ENCODE measurements around the gene ABTB2.

Gene ABTB2

DNA sequence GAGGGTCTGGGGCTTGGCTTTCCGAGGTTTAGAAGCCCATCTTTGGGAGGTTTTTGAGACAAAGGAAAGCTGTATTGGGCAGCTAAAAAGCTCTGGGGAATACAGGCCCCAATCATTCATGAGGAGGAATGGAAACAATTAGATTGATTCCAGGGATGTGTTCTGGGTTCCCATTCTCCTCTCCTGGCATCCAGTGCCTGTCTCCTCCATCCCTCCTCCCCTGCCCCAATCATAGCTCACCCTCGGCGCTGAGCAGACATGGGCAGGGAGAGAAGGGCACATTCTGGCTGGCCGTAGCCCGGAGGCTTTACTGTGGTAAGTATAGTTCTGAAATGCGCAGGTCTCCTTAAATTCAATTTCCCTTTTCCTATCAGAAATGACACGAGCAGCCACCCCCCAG, 42.4 kb downstream of the ABTB2 start:
- no peak for DNase-seq (ENCODE audit: low read depth in 2 of 2)

DNA sequence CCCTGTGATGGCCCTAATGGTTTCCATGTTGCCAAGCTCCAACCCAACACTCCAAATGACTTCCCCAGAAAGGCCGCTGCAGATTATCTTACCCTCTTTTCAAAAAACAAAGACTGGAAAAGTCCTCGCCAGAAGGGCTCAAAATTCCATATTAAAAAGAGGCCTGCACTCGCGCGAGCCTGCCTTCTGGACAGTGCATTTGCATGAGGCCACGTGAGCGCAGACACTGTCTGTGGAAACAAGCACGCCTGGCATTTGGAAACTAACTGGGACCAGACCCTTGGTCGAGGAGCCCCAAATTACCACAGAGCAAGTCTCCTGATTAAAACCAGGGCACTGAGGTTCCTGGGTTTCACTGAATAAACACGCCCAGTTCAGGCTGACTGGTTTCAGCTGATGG, 42.9 kb downstream of the ABTB2 start:
- no peak for DNase-seq (ENCODE audit: low read depth in 2 of 2)

DNA sequence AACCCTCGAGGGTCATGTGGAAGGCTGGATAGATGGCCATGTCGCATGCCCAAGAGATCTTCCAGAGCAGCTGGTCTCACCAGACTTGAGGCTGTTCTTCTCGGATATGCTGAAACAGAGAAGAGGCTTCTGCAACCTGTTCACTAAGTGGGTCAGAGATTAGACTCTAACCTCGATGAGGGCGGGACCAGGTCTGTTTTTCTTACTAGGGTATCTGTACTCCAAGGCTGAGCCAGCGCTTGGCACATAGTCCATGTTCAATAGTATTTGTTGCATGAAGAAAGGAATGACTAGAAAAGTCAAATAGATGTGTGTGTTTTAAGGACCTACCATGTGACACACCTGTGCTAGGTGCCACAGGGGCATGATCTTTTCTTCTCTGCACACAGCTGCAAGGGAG, 43.6 kb downstream of the ABTB2 start:
- no peak for DNase-seq (ENCODE audit: low read depth in 2 of 2)

DNA sequence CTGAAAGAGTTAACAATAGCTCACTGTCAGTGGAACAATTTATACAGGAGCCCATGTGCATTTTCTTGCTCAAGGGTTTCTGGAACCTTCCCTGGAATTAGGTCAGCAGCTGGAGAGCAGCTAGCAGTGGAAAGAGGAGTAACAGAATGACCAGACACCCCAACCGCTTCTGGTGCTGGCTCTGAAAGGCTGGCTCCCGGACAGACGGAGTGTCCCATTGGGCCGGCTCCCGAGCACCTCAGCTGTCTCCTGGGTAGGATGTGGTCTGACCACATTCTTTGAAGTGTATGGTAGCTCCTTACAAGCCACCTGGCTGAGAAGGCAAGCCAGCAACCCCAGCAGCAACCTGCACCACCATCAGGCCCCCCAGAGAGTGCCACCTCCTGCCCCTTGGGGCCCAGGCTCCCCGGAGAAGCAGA, 44.7 kb downstream of the ABTB2 start:
- DNase-seq (ENCODE audit: low read depth in 2 of 2) = no peak

DNA sequence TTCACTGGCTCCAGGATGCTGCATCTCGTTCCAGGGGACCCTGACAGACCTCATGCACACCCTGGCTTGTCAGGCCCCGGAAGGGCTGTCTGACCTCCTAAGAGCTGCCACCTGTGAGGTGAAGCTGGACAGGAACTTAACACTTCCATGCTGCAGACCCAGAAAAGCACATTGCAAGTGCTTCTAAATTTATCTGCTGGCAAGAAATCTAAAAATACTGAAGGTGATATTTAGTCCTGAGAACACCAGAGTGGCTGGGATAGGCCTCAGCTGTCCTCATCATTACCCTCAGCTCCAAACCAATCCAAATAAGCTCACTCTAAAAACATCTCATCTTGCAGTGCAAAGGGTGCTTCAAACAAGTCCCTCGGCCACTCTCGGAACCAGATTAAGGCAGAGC, 46.7 kb downstream of the ABTB2 start:
- no peak for DNase-seq (ENCODE audit: low read depth in 2 of 2)

DNA sequence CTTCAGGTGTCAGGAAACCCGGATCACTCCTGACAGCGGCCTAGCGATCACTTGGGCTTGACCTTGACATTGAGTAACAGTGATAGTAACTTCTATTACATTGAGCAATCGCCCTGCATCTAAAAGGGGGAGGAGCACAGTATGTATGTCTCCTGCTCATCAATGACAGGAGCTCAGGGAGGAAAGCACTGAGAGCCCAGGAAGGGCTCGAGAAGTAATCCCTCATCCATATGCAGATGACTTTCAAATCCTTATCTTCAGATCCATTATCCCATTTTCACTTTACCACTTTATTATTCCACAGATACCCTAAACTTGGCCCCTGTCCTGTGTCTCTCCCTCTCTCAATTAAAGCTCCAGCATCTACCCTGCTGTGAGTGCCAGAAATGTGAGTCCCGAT, 47.8 kb downstream of the ABTB2 start:
- DNase-seq (ENCODE audit: low read depth in 2 of 2) = no peak

DNA sequence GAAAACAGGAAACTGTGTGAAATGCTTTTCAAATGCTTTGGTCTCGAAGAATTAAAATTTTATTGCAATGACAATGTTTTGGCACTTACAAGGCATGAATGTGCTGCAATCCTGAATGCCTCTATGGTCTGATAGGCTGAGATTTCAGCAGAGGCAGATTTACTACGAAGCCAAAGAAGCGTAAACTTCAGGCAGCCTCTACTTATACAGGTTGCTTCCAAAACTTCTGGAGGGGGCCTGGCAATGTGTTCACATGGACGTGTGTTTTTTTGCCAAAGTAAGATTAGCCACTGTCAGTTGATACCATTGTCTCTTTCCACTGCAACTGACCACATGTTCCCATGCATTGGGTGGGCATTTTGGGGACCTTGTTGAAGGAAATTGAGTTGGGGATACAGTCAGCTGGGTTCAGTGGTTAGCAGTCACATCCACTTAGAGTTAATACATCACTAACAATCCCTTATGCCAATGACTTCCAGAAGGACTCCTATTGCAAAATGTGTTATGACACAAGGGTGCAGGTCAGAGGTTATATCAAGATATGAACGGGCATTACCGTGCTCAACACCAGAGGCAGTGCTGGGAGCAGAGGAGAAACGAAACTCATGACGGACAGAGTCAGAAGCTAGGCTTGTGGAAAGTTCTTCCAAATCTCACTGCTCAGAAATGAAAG, 48.8 kb downstream of the ABTB2 start:
- no peak for DNase-seq (ENCODE audit: low read depth in 2 of 2)

DNA sequence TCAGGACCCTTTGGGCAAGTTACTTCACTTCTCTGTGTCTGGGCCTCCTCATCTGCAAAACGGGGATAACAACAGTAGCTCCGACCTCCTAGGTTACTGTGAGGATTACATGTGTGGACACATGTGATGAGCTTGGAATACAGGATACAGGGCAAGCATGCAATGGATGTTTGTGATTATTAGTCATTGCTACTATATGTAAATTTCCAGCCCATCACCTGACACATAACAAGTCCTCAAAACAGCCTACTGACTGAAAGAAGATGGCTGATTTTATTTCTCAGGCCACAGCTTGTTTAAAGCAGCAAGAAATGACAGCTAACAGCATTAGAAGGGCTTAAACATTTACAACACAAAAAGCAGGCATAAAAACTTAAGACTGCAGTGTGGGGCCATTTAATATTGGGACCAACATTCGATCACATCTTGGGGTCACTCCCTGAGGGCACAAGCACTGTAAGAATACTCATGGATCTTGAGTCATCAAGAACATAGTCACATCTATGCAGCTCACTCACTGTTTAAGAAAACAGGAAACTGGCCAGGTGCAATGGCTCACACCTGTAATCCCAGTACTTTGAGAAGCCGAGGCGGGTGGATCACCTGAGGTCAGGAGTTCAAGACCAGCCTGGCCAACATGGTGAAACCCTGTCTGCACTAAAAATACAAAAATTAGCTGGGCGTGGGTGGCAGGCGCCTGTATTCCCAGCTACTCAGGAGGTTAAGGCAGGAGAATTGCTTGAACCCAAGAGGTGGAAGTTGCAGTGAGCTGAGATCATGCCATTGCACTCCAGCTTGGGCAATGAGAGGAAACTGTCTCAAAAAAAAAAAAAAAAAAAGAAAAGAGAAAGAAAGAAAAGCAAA, 49.5 kb downstream of the ABTB2 start:
- DNase-seq (ENCODE audit: low read depth in 2 of 2) = no peak

DNA sequence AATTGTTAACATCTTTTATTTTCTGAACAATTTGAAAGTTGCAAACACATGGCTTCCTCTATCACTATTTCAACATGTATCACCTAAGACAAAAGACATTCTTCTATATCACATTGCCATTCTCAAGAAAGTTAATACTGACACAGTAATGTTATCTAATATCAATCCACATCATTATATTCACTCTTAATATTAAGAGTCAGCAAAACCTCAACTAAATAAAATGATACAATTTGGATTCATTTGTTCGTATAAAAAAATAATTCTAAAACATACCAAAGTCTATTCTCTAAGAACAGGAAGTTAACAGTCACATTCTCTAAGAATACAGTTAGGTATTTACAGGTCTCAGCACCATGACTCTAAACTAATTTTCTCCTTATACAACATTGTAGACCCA, 52.0 kb downstream of the ABTB2 start:
- no peak for DNase-seq (ENCODE audit: low read depth in 2 of 2)

DNA sequence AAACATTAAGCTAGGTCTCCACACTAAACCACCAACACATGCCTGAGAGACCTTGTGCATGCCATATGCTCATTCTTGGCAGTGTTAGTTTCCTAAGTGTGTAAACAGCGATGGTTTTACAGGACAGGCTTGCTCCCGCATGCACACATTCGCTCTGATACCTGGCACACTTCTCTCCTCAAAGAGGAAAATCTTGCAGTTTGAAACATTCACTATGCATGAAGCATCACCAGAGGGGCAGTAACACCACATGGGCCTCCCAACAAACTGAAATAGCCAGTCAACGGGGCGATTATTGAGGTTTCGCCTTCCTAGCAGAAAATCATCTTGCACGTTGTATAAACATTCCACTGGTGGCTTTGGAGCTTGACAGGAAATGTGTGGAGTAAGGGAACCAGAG, 52.6 kb downstream of the ABTB2 start:
- no peak for DNase-seq (ENCODE audit: low read depth in 2 of 2)

DNA sequence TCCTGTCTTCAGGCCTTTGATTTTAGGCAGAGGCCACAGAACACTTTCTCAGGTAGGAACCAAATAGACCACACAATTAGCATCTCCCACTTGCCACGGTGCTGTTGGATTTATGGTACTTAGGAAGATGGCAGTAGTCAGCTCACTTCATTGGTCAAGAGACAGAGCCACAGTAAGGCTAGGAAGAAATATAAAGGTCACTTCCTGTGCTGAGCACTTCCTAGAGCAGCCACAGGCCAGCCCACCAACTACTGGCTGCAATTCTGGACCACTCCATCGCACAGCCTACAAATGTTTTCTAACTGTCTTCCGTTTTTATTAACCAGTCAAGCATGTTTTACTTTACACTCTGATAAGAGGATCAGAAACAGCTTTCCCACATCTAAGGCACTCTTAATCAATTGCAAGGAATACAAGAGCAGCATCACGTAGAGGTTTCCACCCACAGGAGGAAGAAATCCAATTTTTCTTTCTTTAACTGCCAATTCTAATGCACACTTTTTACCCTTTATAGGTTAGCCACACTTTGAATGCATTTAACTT, 54.7 kb downstream of the ABTB2 start:
- DNase-seq (ENCODE audit: low read depth in 2 of 2) = no peak

DNA sequence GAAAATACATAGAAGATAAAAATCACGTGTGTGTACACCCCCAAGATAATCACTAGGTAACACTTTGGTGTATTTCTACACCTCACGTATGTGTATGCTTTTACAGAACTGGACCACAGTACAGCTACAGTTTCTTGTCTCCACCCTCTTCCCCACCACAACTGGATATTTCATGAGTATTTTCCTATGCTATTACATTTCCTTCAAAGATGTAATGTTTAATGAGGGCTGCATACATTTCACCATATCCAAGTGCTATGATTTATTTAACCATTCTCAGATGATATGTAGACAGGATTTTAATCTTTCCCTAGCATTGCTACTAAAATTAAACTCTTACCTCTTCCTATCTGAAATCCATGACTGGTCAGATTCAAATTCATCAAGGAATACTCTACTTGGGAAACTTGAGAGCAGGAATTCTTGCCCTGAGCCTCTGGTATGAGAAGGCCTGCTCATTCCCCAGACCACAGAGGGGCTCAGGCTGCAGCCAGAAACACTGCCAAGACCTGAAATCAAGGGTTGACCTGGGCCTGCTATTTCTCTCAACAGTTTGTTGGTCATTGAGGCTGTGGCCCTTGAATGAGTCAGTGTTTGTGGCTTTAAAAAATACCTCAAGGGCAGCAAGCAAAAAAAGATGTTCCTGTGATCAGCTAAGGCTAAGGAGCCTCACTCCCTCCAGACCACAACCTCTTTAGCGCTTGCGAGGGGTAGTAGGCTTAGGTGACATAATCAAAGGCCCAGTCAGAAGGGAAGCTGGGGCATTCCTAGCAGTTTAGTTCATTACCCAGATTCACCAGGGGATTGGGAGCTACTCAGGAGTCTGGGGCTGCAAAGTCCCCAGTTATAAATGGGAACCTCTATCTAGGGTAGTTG, 55.5 kb downstream of the ABTB2 start:
- DNase-seq (ENCODE audit: low read depth in 2 of 2) = no peak

DNA sequence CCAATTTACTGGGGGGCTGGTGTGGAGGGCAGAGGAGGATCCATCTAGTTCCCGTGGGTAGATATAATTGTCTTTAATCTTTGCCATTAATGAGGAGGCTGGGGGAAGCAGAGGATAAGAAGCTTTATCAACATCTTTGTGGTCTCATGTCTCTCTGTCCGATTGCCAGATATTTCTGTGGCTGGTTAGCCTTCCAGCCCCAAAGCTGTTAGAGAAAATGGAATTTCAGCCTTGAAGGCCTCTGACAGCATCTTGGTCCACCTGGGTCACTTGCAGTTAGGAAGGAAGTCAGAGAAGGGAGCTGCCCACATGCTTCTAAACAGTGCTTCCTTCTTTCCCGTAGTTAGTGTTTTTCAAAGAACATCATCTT, 56.9 kb downstream of the ABTB2 start:
- no peak for DNase-seq (ENCODE audit: low read depth in 2 of 2)

DNA sequence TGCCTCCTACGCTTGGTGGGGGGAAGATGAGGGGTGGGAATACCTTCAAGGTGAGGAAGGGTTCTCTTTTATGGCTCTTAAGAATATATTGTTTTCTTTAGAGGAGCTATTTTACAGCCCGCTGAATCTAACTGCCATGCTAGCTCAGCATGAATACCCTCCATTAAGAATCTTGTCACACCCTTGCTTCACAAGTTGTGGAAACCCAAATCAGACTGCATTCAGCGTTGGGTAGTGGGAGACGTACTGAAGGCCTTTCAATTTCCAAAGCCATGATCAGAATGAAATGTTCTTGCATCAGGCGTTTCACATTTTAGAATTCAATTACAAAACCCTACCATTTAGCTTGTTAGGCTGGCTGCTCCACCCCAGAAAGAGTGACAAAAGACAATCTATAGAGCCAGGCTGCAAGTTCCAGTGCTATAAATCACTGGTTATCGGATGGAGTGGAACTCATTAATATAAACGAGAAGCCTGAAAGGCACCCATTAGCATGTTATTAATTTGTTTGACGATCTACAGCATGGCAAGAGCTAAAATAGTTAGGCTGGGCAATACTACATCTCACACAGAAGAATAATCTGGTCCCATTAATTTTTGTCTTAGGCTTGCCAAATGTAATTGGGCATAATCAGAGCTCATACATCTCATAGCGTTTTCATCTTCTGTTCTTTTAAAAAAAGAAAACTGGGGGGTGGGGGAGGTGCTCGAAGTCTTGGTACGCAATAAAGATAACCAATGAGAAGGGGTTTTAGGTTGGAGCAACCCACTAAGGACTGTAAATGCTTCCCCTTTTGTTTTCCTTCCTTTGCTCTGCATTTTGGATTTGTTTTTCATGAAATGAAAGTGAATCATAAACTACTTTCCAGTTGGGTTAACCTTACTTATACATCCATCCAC, 57.5 kb downstream of the ABTB2 start:
- no peak for DNase-seq (ENCODE audit: low read depth in 2 of 2)

DNA sequence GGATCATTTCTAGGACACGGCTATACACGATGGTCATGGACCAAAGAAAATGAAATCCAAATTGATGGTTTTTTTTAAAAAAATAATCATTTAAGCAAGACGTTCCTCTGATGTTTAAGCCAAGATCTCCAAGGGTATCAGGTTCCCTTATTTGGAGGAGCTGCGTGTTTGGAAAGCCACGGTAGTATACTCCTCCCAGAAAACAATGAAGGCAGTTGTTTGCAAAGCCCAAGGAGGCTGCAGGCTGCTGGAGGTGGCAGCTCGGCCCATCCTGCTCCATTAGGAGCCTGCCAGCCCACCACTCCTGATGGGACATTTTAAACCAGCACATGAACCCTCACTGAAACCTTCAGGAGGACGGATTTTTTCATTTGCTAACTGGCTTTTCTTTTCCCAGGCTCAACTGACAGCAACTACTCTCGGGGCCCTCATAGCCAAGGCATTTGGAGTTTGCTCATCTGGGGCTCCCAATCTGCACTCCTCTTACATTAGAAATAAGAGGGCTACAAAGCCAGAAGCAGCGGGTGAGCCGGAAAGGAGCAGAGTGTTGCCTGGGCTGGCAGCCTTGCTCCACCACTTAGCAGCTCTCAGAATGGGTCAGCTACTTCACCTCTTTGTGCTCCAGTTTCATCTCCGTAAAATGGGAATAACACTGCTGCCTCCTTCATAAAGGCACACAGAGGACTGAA, 58.4 kb downstream of the ABTB2 start:
- no peak for DNase-seq (ENCODE audit: low read depth in 2 of 2)

DNA sequence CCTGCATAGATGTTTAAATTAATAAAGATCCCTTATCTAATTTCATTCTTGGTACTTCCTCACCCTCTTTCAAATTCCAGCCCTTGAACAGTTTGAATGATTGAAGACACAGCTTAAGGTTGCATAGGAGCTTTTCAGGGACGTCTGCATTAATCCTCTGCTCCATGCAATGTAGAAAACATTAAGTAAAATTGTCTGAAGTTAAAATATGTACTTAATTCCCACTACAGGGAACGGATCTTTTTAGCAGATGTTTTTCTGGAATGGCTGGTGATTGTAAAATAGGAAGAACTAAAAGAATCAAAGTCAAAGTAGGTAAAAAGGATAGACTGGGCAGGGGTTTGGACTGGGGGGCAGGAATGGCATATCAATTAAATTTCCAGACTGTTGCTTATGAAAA, 58.9 kb downstream of the ABTB2 start:
- no peak for DNase-seq (ENCODE audit: low read depth in 2 of 2)

DNA sequence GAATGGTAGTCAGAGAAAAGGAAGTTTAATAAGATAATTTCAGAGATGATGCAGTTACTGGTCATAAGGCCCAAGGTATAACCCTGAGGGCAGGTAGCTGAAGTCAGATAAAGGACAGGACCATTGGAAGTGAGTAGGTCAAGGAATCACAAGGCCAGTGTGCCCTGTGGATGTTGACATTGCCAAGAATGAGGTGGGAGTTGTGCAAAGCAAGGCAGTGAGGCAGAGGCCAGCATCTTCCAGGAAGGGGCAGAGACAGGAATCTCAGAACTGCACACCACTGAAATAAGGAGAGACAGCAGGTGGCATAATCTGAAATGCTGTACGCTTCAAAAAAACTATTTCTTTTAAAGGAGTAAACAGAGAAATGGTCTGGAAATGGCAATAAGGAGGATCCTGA, 61.4 kb downstream of the ABTB2 start:
- DNase-seq (ENCODE audit: low read depth in 2 of 2) = no peak

DNA sequence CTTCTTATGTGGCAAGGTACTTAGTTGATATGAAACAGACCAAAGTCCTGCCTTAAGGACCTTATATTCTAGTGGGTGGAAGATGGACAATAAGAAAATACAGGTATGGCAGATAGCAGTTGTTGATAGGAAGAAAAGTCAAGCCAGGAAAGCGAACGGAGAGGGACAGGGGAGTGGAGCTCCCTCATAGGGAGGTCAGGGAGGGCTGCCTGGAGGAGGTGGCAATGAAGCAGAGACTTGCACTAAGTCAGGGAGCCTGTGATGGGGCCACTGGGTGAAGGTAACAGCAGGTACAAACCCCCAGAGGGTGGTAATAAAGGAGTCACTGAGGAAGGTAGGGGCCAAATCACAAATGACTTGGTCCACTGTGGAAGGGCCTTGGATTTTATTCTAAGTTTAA, 65.3 kb downstream of the ABTB2 start:
- DNase-seq (ENCODE audit: low read depth in 2 of 2) = no peak

DNA sequence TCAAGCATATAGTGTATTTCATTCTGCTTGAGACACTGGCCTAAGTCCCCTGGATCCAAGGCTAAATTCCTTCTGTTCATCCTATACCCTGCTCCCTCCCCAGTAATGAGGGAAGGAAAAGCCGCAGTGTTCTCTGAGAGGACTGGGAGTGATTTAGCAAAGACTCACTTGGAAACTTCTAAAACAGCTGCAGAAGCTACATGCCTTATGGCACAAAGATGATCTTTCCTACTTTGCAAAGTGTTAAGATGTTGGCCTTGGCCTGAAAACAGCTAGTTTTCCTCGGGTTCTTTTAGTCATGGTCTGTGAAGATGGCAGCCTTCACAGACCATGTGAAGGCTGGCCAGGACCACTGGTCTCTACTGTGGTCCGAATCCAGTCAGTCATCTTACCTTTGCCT, 65.7 kb downstream of the ABTB2 start:
- no peak for DNase-seq (ENCODE audit: low read depth in 2 of 2)

DNA sequence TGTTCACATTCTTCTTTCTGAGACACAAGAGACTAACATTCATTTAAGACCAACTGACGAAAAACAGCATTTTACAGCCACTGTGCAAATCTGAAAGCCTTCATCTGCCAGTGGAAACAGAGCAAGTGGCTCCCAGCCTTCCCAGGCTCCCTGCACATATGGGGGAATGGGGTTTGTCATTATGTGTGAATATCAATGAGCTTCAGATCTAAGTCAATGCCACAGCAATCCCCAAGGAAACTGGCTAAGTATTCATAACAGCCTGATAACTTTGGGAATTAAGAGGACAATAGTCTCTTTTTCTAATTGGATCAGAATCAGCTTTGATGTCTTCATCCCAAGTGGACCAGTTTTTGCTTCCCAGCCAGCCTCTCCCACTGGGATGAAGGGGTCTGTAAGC, 66.9 kb downstream of the ABTB2 start:
- DNase-seq (ENCODE audit: low read depth in 2 of 2) = no peak

DNA sequence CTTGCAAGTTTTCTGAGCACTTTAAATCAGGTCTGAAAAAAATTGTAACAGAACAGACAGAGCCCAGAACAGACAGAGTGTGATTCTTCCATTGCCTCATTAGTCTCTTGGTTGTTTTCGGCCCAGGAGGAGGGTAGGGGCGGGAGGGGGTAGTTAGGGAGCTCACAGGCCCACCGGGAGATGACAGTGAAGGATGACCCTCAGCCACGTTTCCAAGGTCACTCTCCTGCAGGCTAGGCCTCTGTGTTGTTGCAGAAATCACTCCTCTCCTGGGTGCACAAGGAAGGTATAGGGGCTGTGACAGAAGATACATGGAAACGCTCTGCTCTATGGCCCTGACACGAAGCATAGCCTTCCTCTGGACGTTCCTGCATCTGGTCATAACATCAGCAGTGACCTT, 69.3 kb downstream of the ABTB2 start:
- DNase-seq (ENCODE audit: low read depth in 2 of 2) = no peak

Data from stimulated activated CD4-positive, alpha-beta T cell treated with anti-CD3 and anti-CD28 coated beads, Interleukin-1b, Interleukin-23, amount 100 ng/mL, for 4 hours (primary cell).